Osteoblast (primary cell): ENCODE results near the gene OTOA. TPM values are rescaled to one million over a fixed set of nuclear protein-coding genes. Genes with fewer than 3 reads are reported as not detected.
A peak's percentile ranks its signal among the peaks of the same experiment; 100 is the strongest.
"Not testable (repeated sequence)": the region's sequence is repeated elsewhere in the genome, so short reads cannot be mapped to it uniquely, and the experiment has no call there.

Experiments used
- DNase-seq: peaks from one replicate; pipeline ENCODE4 v3.0.0; 2011; ENCODE audit warnings: low spot score, mixed read lengths; ENCODE audit not compliant: insufficient read length; ENCODE audit errors: missing footprints
- H2AFZ ChIP-seq: 2 replicates; pipeline ENCODE4 v1.6.0; 2011; ENCODE audit warnings: mild to moderate bottlenecking, low read length
- H3K27ac ChIP-seq: 2 replicates; pipeline ENCODE4 v1.5.1; 2011; ENCODE audit warnings: mild to moderate bottlenecking, low read depth, low read length, moderate library complexity
- H3K27me3 ChIP-seq: 2 replicates; pipeline ENCODE4 v1.6.0; 2012; ENCODE audit warnings: mild to moderate bottlenecking, control low read depth, inconsistent platforms, low read length, moderate library complexity; ENCODE audit not compliant: insufficient read depth
- H3K36me3 ChIP-seq: 2 replicates; pipeline ENCODE4 v1.5.1; 2011; ENCODE audit warnings: mild to moderate bottlenecking, low read length, control low read depth, moderate library complexity; ENCODE audit not compliant: insufficient read depth
- H3K4me1 ChIP-seq: 2 replicates; pipeline ENCODE4 v1.5.1; 2011; ENCODE audit warnings: mild to moderate bottlenecking, low read length, control low read depth, moderate library complexity; ENCODE audit not compliant: insufficient read depth
- H3K4me2 ChIP-seq: 2 replicates; pipeline ENCODE4 v1.6.0; 2011; ENCODE audit warnings: mild to moderate bottlenecking, low read length; ENCODE audit not compliant: insufficient read depth
- H3K4me3 ChIP-seq: fragments of 200-600 bp; sonication (generic); 3 replicates; pipeline ENCODE4 v1.5.1; 2012; ENCODE audit warnings: mild to moderate bottlenecking, low read length, inconsistent platforms; ENCODE audit not compliant: insufficient read depth
- H3K79me2 ChIP-seq: 2 replicates; pipeline ENCODE4 v1.6.0; 2012; ENCODE audit warnings: mild to moderate bottlenecking, low read length, control low read depth, inconsistent platforms; ENCODE audit not compliant: insufficient read depth
- H3K9me3 ChIP-seq: 2 replicates; pipeline ENCODE4 v1.5.1; 2011; ENCODE audit warnings: low read depth, low read length, control low read depth
- H4K20me1 ChIP-seq: 2 replicates; pipeline ENCODE4 v1.6.0; 2012; ENCODE audit warnings: mild to moderate bottlenecking, low read length, control low read depth; ENCODE audit not compliant: insufficient read depth
- CTCF ChIP-seq: IDR thresholded peaks from 2 replicates; pipeline ENCODE4 v1.5.1; 2011; ENCODE audit warnings: mild to moderate bottlenecking, low read depth, low read length, moderate library complexity; ENCODE audit errors: extremely low read depth
- total RNA-seq: library from RNA; depleted of rRNA; stranded (reverse); fragments of >200 nt; gene quantifications from 2 replicates; pipeline ENCODE4 v1.2.3, GENCODE V29; 2012

The OTOA gene
- total RNA-seq, 1 donor = under 0.01 TPM

DNA sequence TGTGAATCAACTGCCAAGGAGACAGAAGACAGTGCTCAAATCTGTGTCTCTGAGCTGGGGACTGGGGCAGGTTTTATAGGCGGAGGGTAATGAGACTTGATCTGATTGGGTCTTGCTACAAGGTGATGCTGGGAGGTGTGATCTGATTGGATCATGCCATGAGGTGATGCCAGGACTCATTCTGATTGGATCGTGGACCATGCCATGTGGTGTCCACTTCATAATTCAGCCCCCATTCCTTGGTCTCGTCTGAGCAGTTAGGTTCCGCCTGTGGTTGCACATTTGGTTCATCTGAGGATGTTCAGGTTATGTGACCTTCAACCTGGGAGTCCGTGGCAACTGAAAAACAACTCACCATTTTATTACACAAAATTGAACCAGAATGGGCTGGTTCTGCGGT, 41.0 kb downstream of the OTOA start:
- Histone ChIP-seq H3K4me3 (no peak overlapping the region), H3K4me1 (no peaks in the 10 kb centered on the region), H4K20me1 (no peaks in the 10 kb centered on the region), H2AFZ (no peak overlapping the region), H3K9me3 (no peaks in the 10 kb centered on the region), H3K4me2 (no peak overlapping the region), H3K27ac (no peak overlapping the region), H3K27me3 (no peaks in the 10 kb centered on the region), H3K36me3 (no peaks in the 10 kb centered on the region), H3K79me2 (no peaks in the 10 kb centered on the region)
- TF ChIP-seq CTCF = no peak
- no peak for DNase-seq

DNA sequence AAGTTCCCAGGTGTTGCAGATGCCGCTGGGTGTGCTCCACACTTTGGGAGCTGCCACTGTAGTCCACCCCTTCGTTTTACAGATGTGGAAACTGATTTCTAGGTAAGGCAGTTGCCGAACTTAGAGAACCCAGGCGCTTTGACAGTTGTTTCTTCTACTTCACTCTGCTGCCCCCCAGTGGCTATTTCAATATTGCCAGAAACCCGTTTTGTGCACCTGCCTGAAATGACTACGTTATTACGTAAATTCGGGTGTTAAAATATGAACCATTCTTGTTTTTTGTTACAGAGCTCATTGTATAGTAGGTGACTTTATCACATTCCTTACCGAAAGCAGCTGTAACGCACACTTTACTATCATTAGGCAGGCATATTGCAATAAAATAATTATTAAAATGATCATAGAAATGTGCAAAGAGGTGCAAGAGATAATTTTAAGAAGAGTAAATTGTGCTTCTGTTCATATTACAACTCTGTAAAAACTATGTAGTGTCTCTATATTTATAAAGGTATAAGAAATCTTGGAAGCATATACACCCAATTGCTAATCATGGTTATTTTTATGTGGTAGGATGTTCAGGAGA, 44.9 kb downstream of the OTOA start:
- Histone ChIP-seq H3K4me2 (peak overlapping the region; percentile 54), H2AFZ (peak overlapping the region; percentile 46), H4K20me1 (no peaks in the 10 kb centered on the region), H3K4me3 (no peak overlapping the region), H3K4me1 (no peaks in the 10 kb centered on the region), H3K79me2 (no peaks in the 10 kb centered on the region), H3K27ac (no peak overlapping the region), H3K27me3 (no peaks in the 10 kb centered on the region), H3K9me3 (no peaks in the 10 kb centered on the region), H3K36me3 (no peaks in the 10 kb centered on the region)
- DNase-seq = peak; percentile 89
- peak; percentile 88 for TF ChIP-seq CTCF

- no peak for DNase-seq
- Histone ChIP-seq H3K79me2 (no peaks in the 10 kb centered on the region), H3K27ac (no peak overlapping the region), H3K9me3 (no peaks in the 10 kb centered on the region), H3K36me3 (no peaks in the 10 kb centered on the region), H4K20me1 (no peaks in the 10 kb centered on the region), H2AFZ (no peak overlapping the region), H3K4me3 (no peak overlapping the region), H3K4me1 (no peaks in the 10 kb centered on the region), H3K4me2 (no peak overlapping the region), H3K27me3 (no peaks in the 10 kb centered on the region)
- TF ChIP-seq CTCF = no peak
Measured at GRCh38 chr16:21710938-21711337, 47.2 kb downstream of the OTOA start.

DNA sequence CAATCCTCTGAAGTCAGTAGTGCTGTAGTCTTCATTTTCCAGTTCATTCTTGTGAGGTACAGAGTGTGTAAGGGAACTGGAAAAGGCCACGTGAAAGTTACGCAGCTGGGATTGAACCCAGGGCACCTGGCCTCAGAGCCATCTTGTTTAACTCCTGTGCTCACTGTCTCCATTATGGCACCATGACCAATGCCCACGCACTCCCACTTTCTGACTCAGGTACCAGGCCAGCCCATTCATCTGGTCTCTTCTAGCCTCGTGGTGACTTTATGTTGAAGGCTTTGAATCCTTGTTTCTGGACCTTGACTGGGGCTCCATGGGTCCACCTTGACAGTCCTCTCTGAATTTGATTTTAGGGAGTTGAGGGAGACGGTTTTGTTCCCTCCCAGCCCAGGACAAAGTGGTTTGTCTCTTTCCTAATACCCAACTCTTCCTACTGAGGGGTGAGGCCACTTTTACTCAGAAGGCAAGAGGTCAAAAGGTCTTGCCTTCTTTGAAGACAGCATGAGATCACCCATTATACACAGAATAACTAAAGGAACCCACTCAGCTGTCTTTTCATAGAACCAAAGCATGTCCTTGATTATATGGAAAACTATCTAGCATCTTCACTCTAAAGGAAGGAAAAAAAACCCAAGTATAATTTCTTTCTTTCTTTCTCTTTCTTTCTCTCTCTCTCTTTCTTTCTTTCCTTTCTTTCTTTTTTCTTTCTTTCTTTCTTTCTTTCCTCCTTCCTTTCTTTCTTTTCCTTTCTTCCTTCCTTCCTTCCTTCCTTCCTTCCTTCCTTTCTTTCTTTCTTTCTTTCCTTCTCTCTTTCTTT, 50.0 kb downstream of the OTOA start:
- Histone ChIP-seq H3K27ac (no peak overlapping the region), H3K4me1 (no peaks in the 10 kb centered on the region), H3K79me2 (no peaks in the 10 kb centered on the region), H3K4me3 (no peak overlapping the region), H3K27me3 (no peaks in the 10 kb centered on the region), H2AFZ (no peak overlapping the region), H3K9me3 (no peaks in the 10 kb centered on the region), H4K20me1 (no peaks in the 10 kb centered on the region), H3K4me2 (no peak overlapping the region), H3K36me3 (no peaks in the 10 kb centered on the region)
- DNase-seq = no peak
- TF ChIP-seq CTCF = no peak

DNA sequence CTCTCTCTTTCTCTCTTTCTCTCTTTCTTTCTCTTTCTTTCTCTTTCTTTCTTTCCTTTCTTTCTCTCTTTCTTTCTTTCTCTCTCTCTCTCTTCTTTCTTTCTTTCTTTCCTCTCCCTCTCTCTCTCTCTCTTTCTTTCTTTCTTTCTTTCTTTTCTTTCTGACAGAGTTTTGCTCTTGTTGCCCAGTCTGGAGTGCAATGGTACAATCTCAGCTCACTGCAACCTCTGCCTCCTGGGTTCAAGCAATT, 50.5 kb downstream of the OTOA start:
- not testable (repeated sequence) for H3K9me3 ChIP-seq, H3K27me3 ChIP-seq, H3K79me2 ChIP-seq, H3K4me1 ChIP-seq, DNase-seq, H4K20me1 ChIP-seq, H3K4me3 ChIP-seq, H2AFZ ChIP-seq, H3K36me3 ChIP-seq, H3K4me2 ChIP-seq, H3K27ac ChIP-seq
